HG02885 (cell line): Measurements from ENCODE around the gene DVL2.
A peak's percentile ranks its signal among the peaks of the same experiment; 100 is the strongest.
"Not testable (repeated sequence)": the region's sequence is repeated elsewhere in the genome, so short reads cannot be mapped to it uniquely, and the experiment has no call there.

Source experiments
- ATAC-seq: cut with Tn5 transposase; IDR thresholded peaks from one replicate; pipeline ENCODE4 v1.9.1; 2021; ENCODE audit warnings: mild to moderate bottlenecking; ENCODE audit not compliant: unreplicated experiment, poor library complexity

The DVL2 gene

GRCh38 chr17:7258731-7259554, 24.6 kb upstream of the DVL2 start:
- no peak for ATAC-seq

GRCh38 chr17:7256766-7257456, 22.6 kb upstream of the DVL2 start:
- no peak for ATAC-seq

DNA sequence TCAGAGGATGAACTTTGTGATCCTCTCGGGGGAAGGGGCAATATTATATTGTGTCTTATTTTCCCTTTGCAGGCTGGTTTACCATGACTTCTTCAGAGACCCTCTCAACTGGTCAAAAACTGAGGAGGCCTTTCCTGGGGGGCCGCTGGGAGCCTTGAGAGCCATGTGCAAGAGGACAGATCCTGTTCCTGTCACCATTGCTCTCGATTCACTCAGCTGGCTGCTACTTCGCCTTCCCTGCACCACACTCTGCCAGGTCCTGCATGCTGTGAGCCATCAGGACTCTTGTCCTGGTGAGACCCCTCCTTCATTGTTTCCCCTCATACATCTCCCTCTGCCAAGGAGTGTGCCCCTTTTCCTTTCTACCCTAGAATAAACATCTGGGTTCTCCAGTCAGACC, 20.2 kb upstream of the DVL2 start:
- ATAC-seq = no peak

- no peak for ATAC-seq
These were observed 18.8 kb upstream of the DVL2 start for GRCh38 chr17:7253082-7253481.

DNA sequence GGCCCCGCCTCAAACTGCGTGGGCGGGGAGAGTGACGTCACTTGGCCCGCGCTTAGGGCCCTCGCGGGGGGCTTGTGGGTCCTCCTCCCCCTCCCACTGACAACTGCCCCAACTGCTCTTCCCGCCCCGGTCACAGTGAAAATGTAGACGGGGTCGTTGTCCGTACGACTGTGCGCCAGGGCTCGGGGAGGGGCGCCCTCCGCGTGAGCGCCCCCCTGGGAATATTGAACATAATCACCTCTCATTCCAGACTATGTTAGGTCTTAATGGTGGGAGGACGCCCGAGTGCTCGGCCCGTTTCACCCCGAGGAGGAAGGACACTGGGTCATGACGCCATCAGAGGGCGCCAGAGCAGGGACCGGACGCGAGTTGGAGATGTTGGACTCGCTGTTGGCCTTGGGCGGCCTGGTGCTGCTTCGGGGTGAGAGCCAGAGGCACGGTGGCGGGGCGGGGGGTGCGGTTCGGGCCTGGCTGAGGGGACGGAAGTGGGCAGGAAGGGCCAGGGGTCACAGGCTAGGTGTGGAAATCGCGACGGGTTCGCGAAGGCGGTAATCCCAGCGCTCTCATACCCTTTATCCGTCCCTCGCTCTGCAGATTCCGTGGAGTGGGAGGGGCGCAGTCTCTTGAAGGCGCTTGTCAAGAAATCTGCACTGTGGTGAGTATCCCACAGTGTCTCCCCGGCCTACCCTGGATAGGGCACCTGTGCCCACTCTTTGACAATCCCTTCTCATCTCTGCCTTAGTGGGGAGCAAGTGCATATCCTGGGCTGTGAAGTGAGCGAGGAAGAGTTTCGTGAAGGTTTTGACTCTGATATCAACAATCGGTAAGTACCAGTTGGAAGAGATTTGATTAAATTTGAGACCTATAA, 18.1 kb upstream of the DVL2 start, which contains the start of gene ELP5:
ELP5 (plus strand) TSS at position 40 of the 868 bp plus-strand sequence; CDS start at position 376, 336 bp downstream.
- ATAC-seq = peak; percentile 61

- peak; percentile 84 for ATAC-seq
These were observed 17.4 kb upstream of the DVL2 start, which contains the start of gene CTDNEP1 for GRCh38 chr17:7251661-7252175. CTDNEP1 (minus strand) TSS chr17:7251734; CDS start chr17:7251296, 438 bp downstream.

DNA sequence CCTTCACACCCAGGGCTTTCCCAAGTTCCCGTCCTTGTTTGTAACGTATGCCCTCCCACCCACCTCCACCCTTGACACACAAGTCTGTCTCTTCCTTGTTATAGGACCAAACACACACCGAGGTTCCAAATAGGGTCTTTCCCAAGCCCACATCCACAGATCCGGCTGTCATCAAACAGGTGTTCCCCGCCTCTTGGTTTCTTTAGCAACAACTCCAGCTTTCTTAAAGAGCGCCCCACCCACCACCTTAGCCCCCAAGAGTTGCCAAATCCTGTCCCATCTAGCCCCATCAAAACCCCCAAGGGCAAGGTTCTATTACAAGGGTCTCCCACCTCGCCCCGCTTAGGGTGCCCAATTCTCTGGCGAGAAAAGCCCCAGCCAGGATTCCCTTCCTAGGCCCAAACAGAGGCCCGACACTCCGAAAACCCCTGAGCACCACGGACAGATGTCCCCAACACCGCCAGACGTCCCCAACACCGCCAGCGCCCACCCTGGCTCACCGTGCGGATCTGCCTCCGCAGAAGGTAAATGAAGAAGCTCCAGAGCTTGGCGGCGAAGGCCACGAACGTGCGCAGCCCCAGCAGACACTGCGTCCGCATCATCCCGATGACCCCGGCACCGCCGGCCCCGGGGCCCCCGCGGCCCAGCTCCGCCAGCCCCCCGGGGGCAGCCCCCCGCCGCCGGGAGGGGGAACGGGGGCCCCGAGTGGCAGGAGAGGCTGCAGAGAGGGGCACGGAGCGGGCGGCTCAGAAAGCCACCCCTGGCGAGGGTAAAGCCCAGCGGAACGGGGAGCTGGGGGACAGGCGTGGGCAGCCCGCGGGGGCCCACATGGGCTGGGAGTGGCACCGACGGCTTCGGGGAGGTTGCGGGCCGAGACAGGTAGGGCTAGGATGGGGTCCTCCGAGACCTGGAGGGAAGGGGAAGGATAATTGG, 16.6 kb upstream of the DVL2 start:
- peak; percentile 6 for ATAC-seq

GRCh38 chr17:7249830-7250229, 15.5 kb upstream of the DVL2 start:
- no peak for ATAC-seq

GRCh38 chr17:7249214-7249613, 14.9 kb upstream of the DVL2 start:
- ATAC-seq = no peak

DNA sequence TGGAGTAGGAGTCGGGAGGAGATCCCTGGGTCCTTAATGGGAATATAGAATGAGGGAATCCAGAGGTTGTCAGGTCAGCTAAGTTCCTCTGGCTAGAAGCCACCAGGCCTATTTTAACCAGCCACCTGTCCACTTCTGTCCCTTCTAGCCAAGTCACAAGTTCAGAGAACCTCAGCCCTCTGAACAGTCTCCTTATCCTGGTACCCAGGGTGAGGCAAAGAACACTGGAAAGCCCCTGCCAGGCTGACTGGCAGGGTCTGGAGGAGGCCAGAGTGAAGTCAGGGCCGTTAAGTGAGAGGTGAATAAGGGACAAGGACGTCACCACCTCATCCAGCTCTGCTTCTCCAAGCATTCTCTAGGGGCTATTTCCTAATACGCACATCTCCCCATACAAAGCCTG, 14.5 kb upstream of the DVL2 start:
- ATAC-seq = no peak

DNA sequence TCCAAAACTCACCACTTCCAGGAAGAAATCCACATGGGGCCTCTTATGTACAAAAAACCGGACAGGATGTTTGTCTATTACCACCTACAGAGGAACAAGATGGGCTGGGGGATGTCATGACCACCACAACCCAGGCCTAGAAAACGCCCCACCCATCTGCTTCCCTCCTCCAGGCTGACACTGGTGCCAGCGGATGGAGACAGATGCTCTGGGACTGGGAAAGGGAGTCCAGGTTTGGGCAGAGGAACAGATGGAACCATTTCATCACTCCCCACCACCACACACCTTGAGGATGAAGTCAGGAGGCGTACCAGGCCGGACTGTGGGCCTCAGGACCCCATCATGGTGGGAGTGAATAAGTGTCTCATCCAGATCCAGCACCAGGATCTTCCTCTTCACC, 12.5 kb upstream of the DVL2 start:
- no peak for ATAC-seq

GRCh38 chr17:7243838-7244237, 9.5 kb upstream of the DVL2 start:
- not testable (repeated sequence) for ATAC-seq

DNA sequence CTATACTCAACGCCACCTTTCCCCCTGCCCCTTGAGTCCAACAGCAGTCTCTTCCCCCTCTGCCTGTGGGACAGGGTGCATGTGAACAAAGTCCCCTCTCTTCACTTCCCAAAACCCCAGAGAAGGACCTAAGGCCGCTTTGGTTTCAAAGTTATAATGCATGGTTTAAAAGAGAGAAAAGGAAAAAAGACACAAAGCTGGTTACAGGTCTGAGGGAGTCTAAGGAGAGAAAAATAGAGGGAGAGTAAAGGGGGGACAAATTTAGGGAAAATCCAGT, 9.1 kb upstream of the DVL2 start:
- no peak for ATAC-seq

DNA sequence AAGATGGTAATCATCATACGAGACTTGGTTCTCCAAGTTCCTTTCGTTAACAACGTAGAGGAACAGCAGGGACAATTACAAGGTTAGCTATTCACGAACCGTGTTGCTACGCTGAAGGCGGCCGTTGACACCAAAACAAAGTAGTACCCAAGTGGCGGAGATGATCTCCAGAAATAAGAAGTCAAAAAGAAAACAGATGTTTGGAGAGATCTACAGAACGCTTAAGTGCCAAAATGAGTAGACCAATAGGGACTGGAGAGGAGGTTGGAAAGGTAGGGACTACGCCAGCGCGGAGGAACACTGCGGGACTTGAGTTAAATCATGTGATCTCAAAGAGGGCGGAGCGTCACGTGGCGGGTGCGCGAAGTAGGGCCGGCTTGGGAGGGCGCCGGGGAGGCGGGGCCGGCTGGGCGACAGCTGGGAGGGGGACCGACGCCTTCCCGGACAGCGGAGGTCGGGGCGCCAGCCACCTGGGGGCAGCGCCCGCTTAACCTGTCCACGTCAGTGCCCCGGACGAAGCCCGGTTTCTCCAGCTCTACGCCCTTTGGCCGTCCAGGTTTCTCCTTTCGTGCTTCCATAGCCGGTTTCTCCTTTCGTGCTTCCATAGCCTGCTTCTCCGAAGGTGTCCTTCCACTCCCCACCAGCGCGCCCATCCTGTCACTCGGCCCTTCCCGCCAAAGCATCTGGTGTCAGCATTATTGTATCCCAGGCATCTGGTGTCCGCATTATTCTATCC, 8.6 kb upstream of the DVL2 start:
- ATAC-seq = peak; percentile 35

DNA sequence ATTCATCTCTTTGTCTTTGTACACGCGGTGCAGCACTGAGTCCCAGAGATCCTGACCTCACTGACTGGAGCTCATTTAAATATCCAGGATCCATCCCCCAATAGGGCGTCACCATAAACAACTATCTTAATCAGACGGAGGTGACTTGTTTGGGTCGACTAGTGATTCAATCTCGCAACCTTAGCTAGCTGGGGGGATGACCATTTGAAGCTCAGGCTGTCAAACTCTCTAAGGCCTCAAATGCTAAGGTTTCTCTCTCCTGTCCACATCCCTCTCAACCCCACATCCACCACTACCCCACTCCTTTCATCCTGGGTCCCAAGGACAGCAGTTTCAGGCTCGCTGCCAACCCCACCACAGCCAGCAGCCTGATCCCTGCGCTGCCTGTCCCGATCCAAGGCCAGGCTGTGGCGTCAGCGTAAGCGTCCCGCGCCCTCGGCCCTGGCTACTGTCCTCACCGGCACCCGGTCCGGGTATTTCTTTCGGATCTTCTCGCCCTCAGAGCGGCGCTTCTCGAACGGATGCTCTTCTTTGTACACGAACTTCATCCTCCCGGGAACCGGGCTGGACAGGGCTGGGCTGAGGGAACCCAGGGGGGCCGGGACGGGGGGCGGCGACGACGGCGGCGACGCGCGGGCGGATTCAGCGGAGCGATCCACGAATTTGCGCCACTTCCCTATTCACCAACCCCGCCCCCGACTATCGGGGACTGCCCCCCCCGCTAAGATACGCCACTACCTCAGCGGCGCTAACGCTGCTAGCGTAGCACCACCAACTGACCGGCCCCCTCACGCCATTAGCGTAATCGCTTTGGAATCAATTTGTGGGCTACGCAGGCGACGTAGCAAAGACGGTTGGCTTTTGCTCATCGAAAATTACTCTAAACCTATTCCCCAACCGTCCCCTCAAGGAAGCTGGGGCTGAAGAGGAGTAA, 7.7 kb upstream of the DVL2 start, which contains the start of gene GABARAP:
GABARAP (minus strand) TSS at position 667 of the 934 bp plus-strand sequence; CDS start at position 548, 119 bp downstream.
- ATAC-seq = peak; percentile 39

DNA sequence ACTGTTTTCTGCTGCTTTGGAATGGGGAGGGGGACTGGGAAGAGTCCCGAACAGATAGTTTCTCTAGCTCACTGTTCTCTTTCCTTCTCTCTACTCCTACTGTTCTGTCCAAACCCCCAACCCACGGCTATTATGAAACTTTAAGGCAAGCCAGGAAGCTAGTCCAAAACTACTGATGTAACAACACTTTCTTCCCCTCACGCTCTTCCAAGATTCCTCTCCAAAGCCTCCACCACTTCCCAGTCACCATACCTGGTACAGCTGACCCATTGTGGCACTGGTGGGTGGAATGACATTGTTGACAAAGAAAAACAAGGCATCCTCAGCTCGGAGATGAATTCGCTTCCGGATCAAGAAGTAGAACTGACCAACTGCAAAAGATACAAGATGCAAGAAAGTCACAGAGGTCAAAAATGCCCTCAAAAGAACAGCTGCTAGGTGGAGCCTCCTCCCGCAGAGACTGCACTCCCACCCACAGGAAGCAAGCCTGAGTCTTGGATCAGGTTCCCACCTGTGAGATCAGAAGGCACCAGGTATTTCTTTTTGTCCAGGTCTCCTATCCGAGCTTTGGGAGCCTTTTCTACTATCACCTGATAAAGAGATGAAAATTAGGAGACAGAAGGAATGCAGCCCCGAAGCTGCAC, 6.9 kb upstream of the DVL2 start:
- no peak for ATAC-seq

DNA sequence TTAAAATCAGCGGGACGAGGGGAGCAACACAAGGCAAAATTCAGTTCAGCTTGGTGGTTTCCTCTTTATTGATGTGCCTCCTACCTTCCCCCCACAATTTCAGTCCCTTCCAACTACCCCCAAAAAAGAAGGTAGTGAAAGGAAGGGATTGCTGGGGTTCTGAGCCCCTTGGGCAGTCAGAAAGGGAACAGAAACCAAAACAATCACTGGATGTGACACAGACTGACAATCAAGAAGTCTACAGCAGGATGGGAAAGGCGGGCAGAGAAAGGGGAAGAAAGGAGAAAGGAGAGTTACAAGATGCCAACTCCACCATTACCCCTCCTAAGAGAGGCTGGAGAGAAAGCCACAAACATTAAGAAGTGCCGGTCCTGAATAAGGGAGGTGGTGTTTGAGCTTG, 6.1 kb upstream of the DVL2 start:
- no peak for ATAC-seq
